Fibroblast of pulmonary artery (primary cell): ENCODE results near the gene CCT2.
A peak's percentile ranks its signal among the peaks of the same experiment; 100 is the strongest.

Source experiments
- DNase-seq: peaks from one replicate; pipeline ENCODE4 v3.0.0-alpha.2; 2010; ENCODE audit warnings: low read depth
- H3K4me3 ChIP-seq: replicated peaks from 2 replicates; pipeline ENCODE4 v1.5.1; 2011; ENCODE audit warnings: low read depth, mild to moderate bottlenecking, control low read depth, low read length, moderate library complexity
- CTCF ChIP-seq: IDR thresholded peaks from 2 replicates; pipeline ENCODE4 v1.5.1; 2011; ENCODE audit warnings: mild to moderate bottlenecking, control low read depth, low read length, inconsistent platforms; ENCODE audit errors: missing control alignments

CCT2 gene

GRCh38 chr12:69633061-69633460 lies 47.8 kb downstream of the CCT2 start:
- peak; percentile 17 for TF ChIP-seq CTCF
- no peak for DNase-seq
- H3K4me3 ChIP-seq: no peak overlapping the region

- H3K4me3 ChIP-seq: no peak overlapping the region
- peak; percentile 80 for DNase-seq
- TF ChIP-seq CTCF: peak; percentile 97
Observed at GRCh38 chr12:69639400-69640016, 54.2 kb downstream of the CCT2 start.

- H3K4me3 ChIP-seq: no peak overlapping the region
- TF ChIP-seq CTCF: no peak
- no peak for DNase-seq
Observed at GRCh38 chr12:69641546-69641945, 56.3 kb downstream of the CCT2 start.

- DNase-seq: no peak
- TF ChIP-seq CTCF: no peak
- no peak overlapping the region for H3K4me3 ChIP-seq
Observed at GRCh38 chr12:69642531-69642930, 57.3 kb downstream of the CCT2 start.

GRCh38 chr12:69644511-69644910 lies 59.3 kb downstream of the CCT2 start:
- no peak for TF ChIP-seq CTCF
- DNase-seq: no peak
- H3K4me3 ChIP-seq: no peak overlapping the region

GRCh38 chr12:69645031-69645430 lies 59.8 kb downstream of the CCT2 start:
- H3K4me3 ChIP-seq: no peak overlapping the region
- TF ChIP-seq CTCF: no peak
- DNase-seq: no peak

- DNase-seq: no peak
- H3K4me3 ChIP-seq: no peak overlapping the region
- TF ChIP-seq CTCF: no peak
Observed at GRCh38 chr12:69647178-69647577, 61.9 kb downstream of the CCT2 start.
